ENCODE measurements around the gene PLPP4.

PLPP4 gene

GRCh38 chr10:120609006-120609405 is 152.0 kb downstream of the PLPP4 start:
- DNase-seq (ENCODE audit: low spot score) = no peak

- no peak for DNase-seq (ENCODE audit: low spot score)
Observed at GRCh38 chr10:120610791-120611190, 153.8 kb downstream of the PLPP4 start.

- no peak for DNase-seq (ENCODE audit: low spot score)
Observed at GRCh38 chr10:120612756-120613155, 155.7 kb downstream of the PLPP4 start.

- no peak for DNase-seq (ENCODE audit: low spot score)
Observed at GRCh38 chr10:120613180-120613579, 156.2 kb downstream of the PLPP4 start.

GRCh38 chr10:120614680-120615079 is 157.7 kb downstream of the PLPP4 start:
- no peak for DNase-seq (ENCODE audit: low spot score)

- no peak for DNase-seq (ENCODE audit: low spot score)
Observed at GRCh38 chr10:120616311-120616911, 159.4 kb downstream of the PLPP4 start.

GRCh38 chr10:120628197-120628596 is 171.2 kb downstream of the PLPP4 start:
- no peak for DNase-seq (ENCODE audit: low spot score)

- DNase-seq (ENCODE audit: low spot score) = no peak
Observed at GRCh38 chr10:120630266-120630665, 173.2 kb downstream of the PLPP4 start.

- DNase-seq (ENCODE audit: low spot score) = no peak
Observed at GRCh38 chr10:120632047-120632446, 175.0 kb downstream of the PLPP4 start.

- DNase-seq (ENCODE audit: low spot score) = no peak
Observed at GRCh38 chr10:120632942-120633341, 175.9 kb downstream of the PLPP4 start.

- DNase-seq (ENCODE audit: low spot score) = no peak
Observed at GRCh38 chr10:120634659-120635058, 177.6 kb downstream of the PLPP4 start.

Data from pons (tissue), 1 donor.